Breast epithelium (tissue), 4 donors: ENCODE measurements around the gene FAT1. TPM values are rescaled to one million over a fixed set of nuclear protein-coding genes. Genes with fewer than 3 reads are reported as not detected.

Source experiments
- DNase-seq, 2 donors: peaks; one replicate each; pipeline ENCODE4 v3.0.0-alpha.2; 2019; ENCODE audit warnings: low spot score in 2 of 2
- H3K27ac ChIP-seq, 2 donors: fragments of 200-600 bp; sonication (generic) in 1 of 2; one replicate each; pipeline ENCODE4 v1.5.1; 2016 to 2019; ENCODE audit warnings: mild to moderate bottlenecking in 1 of 2
- H3K27me3 ChIP-seq, 2 donors: fragments of 200-600 bp; sonication (generic) in 1 of 2; one replicate each; pipeline versions ENCODE4 v1.5.1 to v1.6.0; 2017 to 2019; ENCODE audit warnings: control low read depth in 1 of 2, mild to moderate bottlenecking in 1 of 2
- H3K36me3 ChIP-seq: fragments of 200-600 bp; one replicate; pipeline ENCODE4 v1.5.1; 2019
- H3K4me1 ChIP-seq, 2 donors: fragments of 200-600 bp; sonication (generic); one replicate each; pipeline ENCODE4 v1.5.1; 2016 to 2019; ENCODE audit warnings: control low read depth in 1 of 2
- H3K4me3 ChIP-seq, 3 donors: fragments of 200-600 bp; sonication (generic); 1 replicate in 2 of 3; 2 replicates in 1 of 3; pipeline ENCODE4 v1.5.1; 2016 to 2019; ENCODE audit warnings: mild to moderate bottlenecking in 3 of 3, moderate library complexity in 2 of 3
- H3K9me3 ChIP-seq, 2 donors: fragments of 200-600 bp; sonication (generic) in 1 of 2; one replicate each; pipeline ENCODE4 v1.5.1; 2016 to 2019; ENCODE audit warnings: control low read depth in 1 of 2
- POLR2A ChIP-seq: fragments of 450-650 bp; IDR thresholded peaks from one replicate; pipeline ENCODE4 v1.6.1; 2016; ENCODE audit warnings: antibody characterized with exemption, mild to moderate bottlenecking, moderate library complexity
- POLR2AphosphoS5 ChIP-seq, 3 donors: sonication (generic); formaldehyde crosslinking; IDR thresholded peaks; one replicate each; pipeline ENCODE4 v1.6.1; 2017; ENCODE audit warnings: antibody characterized with exemption in 3 of 3
- intact Hi-C: fragments of 100-400 bp; cut with DNase I; formaldehyde crosslinking; loops from one replicate; pipeline ENCODE4 v1.15.1; 2023; ENCODE audit warnings: low total_unique reads
- total RNA-seq, 3 donors: library from RNA; depleted of rRNA; stranded (reverse); fragments of >200 nt; gene quantifications; one replicate each; pipeline ENCODE4 v1.1.0, GENCODE V29; 2016
- TF ChIP-seq, protein P1 (sequence below), 3 donors: fragments of 450-650 bp; IDR thresholded peaks; one replicate each; pipeline ENCODE4 v1.5.1; 2016 to 2017; ENCODE audit warnings: antibody characterized with exemption in 3 of 3, mild to moderate bottlenecking in 3 of 3, moderate library complexity in 3 of 3

The FAT1 gene
- total RNA-seq, 3 donors from 2014 or later: 54.2 to 125 (median 87.2) TPM

DNA sequence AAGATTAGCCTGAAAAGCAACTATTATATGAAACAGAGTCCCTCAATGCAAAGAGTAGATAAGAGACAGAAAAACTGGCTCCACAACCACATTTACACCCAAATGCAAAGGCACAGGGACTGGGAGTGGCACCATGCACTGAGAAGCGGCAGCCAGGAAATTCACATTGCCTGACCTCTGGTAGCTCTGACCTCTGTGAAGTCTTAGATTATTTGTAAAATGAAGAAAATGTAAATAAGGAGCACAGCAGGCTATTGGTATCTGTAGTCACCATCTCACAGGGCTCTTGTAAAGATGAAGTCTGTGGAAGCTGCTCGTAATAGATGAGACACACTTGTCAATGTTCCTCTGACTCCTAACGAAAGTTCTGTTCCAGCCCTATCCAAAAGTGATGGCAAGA lies 69.7 kb downstream of the FAT1 start:
- TF ChIP-seq, protein P1, sequence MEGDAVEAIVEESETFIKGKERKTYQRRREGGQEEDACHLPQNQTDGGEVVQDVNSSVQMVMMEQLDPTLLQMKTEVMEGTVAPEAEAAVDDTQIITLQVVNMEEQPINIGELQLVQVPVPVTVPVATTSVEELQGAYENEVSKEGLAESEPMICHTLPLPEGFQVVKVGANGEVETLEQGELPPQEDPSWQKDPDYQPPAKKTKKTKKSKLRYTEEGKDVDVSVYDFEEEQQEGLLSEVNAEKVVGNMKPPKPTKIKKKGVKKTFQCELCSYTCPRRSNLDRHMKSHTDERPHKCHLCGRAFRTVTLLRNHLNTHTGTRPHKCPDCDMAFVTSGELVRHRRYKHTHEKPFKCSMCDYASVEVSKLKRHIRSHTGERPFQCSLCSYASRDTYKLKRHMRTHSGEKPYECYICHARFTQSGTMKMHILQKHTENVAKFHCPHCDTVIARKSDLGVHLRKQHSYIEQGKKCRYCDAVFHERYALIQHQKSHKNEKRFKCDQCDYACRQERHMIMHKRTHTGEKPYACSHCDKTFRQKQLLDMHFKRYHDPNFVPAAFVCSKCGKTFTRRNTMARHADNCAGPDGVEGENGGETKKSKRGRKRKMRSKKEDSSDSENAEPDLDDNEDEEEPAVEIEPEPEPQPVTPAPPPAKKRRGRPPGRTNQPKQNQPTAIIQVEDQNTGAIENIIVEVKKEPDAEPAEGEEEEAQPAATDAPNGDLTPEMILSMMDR (IDR thresholded peaks at IDR 0.05): no peak
- TF ChIP-seq POLR2AphosphoS5 (IDR thresholded peaks at IDR 0.05) (no peak), POLR2A (no peak)
- Histone ChIP-seq H3K4me3 (no peak overlapping the region), H3K27ac (no peak overlapping the region), H3K36me3 (no peaks in the 10 kb centered on the region), H3K9me3 (no peaks in the 10 kb centered on the region), H3K27me3 (no peaks in the 10 kb centered on the region), H3K4me1 (no peaks in the 10 kb centered on the region)
- DNase-seq: no peak
- intact Hi-C loops: no loop called here

GRCh38 chr4:186651624-186652023 lies 72.0 kb downstream of the FAT1 start:
- Histone ChIP-seq H3K4me1 (no peaks in the 10 kb centered on the region), H3K27ac (no peak overlapping the region), H3K36me3 (no peaks in the 10 kb centered on the region), H3K9me3 (no peaks in the 10 kb centered on the region), H3K4me3 (peak overlapping the region in 2 of 3 donors; percentile 1 to 57), H3K27me3 (no peaks in the 10 kb centered on the region)
- DNase-seq: peak in 1 of 2 donors; percentile 62
- intact Hi-C loops: no loop called here
- TF ChIP-seq, protein P1 (IDR thresholded peaks at IDR 0.05): no peak
- TF ChIP-seq POLR2A (no peak), POLR2AphosphoS5 (IDR thresholded peaks at IDR 0.05) (no peak)

- Histone ChIP-seq H3K4me1 (no peaks in the 10 kb centered on the region), H3K27ac (no peak overlapping the region)
- intact Hi-C loops: no loop called here
Measured at GRCh38 chr4:186651181-186651603, 72.5 kb downstream of the FAT1 start.

GRCh38 chr4:186650401-186651180 lies 73.1 kb downstream of the FAT1 start:
- no peaks in the 10 kb centered on the region for H3K9me3 ChIP-seq
- H3K4me3 ChIP-seq: no peak overlapping the region
- TF ChIP-seq, protein P1 (IDR thresholded peaks at IDR 0.05): no peak
- TF ChIP-seq POLR2AphosphoS5 (IDR thresholded peaks at IDR 0.05) (no peak), POLR2A (no peak)
- H3K4me1 ChIP-seq: no peaks in the 10 kb centered on the region
- intact Hi-C loops: no loop called here
- no peak for DNase-seq
- no peaks in the 10 kb centered on the region for H3K27me3 ChIP-seq
- H3K36me3 ChIP-seq: no peaks in the 10 kb centered on the region
- H3K27ac ChIP-seq: peak overlapping the region in 1 of 2 donors; percentile 8

More at GRCh38 chr4:186651181-186651603, 72.5 kb downstream of the FAT1 start:
- DNase-seq: no peak
- Histone ChIP-seq H3K36me3 (no peaks in the 10 kb centered on the region), H3K27me3 (no peaks in the 10 kb centered on the region), H3K4me3 (peak overlapping the region in 2 of 3 donors; percentile 1 to 57), H3K9me3 (no peaks in the 10 kb centered on the region)
- TF ChIP-seq, protein P1 (IDR thresholded peaks at IDR 0.05): no peak
- TF ChIP-seq POLR2A (no peak), POLR2AphosphoS5 (IDR thresholded peaks at IDR 0.05) (no peak)

GRCh38 chr4:186647821-186648220 lies 75.8 kb downstream of the FAT1 start:
- TF ChIP-seq, protein P1 (IDR thresholded peaks at IDR 0.05): no peak
- TF ChIP-seq POLR2AphosphoS5 (IDR thresholded peaks at IDR 0.05) (no peak), POLR2A (no peak)

More at GRCh38 chr4:186647821-186648220, 75.8 kb downstream of the FAT1 start:
- intact Hi-C loops: no loop called here
- Histone ChIP-seq H3K4me3 (no peak overlapping the region), H3K36me3 (no peaks in the 10 kb centered on the region), H3K27ac (no peak overlapping the region), H3K4me1 (no peaks in the 10 kb centered on the region), H3K27me3 (no peaks in the 10 kb centered on the region), H3K9me3 (no peaks in the 10 kb centered on the region)
- no peak for DNase-seq
